Measurements from ENCODE around the gene CD83.

Gene CD83

GRCh38 chr6:14127611-14128010 lies 10.0 kb downstream of the CD83 start:
- DNase-seq = no peak

- DNase-seq = no peak
Observed at GRCh38 chr6:14128012-14128411, 10.4 kb downstream of the CD83 start.

- DNase-seq = no peak
Observed at GRCh38 chr6:14128746-14129145, 11.2 kb downstream of the CD83 start.

- peak; percentile 70 for DNase-seq
Observed at GRCh38 chr6:14129575-14129974, 12.0 kb downstream of the CD83 start.

- no peak for DNase-seq
Observed at GRCh38 chr6:14130435-14131075, 13.0 kb downstream of the CD83 start.

GRCh38 chr6:14131579-14131978 lies 14.0 kb downstream of the CD83 start:
- DNase-seq = no peak

- no peak for DNase-seq
Observed at GRCh38 chr6:14132244-14132920, 14.8 kb downstream of the CD83 start.

- no peak for DNase-seq
Observed at GRCh38 chr6:14132921-14133275, 15.3 kb downstream of the CD83 start.

GRCh38 chr6:14134211-14134910 lies 16.8 kb downstream of the CD83 start:
- no peak for DNase-seq

GRCh38 chr6:14135893-14136539 lies 18.4 kb downstream of the CD83 start:
- DNase-seq = no peak

- DNase-seq = no peak
Observed at GRCh38 chr6:14138701-14139215, 21.2 kb downstream of the CD83 start.

- DNase-seq = no peak
Observed at GRCh38 chr6:14141351-14142062, 23.9 kb downstream of the CD83 start.

GRCh38 chr6:14142063-14142450 lies 24.5 kb downstream of the CD83 start:
- DNase-seq = no peak

GRCh38 chr6:14142511-14143223 lies 25.1 kb downstream of the CD83 start:
- no peak for DNase-seq

- DNase-seq = no peak
Observed at GRCh38 chr6:14143305-14143704, 25.7 kb downstream of the CD83 start.

GRCh38 chr6:14144678-14145113 lies 27.1 kb downstream of the CD83 start:
- DNase-seq = no peak

GRCh38 chr6:14146506-14147096 lies 29.0 kb downstream of the CD83 start:
- DNase-seq = no peak

- no peak for DNase-seq
Observed at GRCh38 chr6:14147891-14148290, 30.3 kb downstream of the CD83 start.

- DNase-seq = no peak
Observed at GRCh38 chr6:14148471-14148870, 30.9 kb downstream of the CD83 start.

GRCh38 chr6:14149053-14149738 lies 31.6 kb downstream of the CD83 start:
- DNase-seq = no peak

- DNase-seq = peak; percentile 72
Observed at GRCh38 chr6:14149739-14150130, 32.2 kb downstream of the CD83 start.

Data from right forelimb (tissue), 1 donor.